GM18870 (cell line): ENCODE results near the gene PERM1.

Experiments used
- ATAC-seq: cut with Tn5 transposase; IDR thresholded peaks from one replicate; pipeline ENCODE4 v1.9.1; 2021; ENCODE audit warnings: moderate library complexity; ENCODE audit not compliant: unreplicated experiment

The PERM1 gene

DNA sequence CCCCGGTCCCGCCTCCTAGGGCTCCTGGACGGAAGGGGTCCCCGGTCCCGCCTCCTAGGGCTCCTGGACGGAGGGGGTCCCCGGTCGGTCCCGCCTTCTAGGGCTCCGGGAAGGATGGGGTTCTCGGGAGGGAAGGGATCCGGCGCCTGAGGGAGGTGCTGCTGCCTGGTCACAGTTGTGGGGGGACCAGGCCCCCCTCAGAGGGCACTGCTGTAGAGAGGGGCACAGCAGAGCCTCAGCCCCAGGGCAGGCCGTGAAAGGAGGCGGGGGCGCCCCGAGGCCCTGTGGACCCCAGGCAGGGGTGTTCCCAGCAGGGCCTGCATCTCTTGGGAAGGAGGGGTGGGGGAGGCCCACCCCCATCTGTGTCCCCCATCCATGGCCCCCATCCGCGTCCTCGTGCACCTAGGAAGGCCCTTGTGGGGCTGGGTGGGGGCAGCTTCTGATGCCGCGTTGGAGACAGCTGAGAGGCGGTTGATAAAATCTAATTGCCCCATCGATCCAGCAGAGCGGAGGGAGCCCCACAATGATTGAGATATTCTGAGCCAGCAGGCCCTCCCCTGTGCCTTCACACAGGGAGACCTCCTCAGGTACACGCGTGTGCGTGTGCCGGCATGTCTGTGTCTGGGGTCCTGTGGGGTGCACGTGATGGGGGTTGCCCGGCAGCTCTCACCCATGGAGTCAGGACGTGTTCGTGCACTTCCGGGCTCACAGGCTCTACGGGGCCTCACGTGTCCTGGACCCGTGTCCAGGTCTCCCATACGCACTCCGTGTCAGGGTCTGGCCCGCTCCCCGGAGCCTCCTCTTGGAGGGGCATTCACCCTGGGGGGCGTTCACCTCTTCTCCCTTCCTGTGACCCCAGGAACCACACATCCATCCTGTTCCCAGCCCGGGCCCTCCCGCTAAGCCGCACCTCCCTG lies 45.3 kb downstream of the PERM1 start:
- no peak for ATAC-seq

GRCh38 chr1:935751-936231 lies 46.1 kb downstream of the PERM1 start:
- ATAC-seq, result no peak

- ATAC-seq, result no peak
These were observed 46.7 kb downstream of the PERM1 start for GRCh38 chr1:934991-935750.

- no peak for ATAC-seq
These were observed 48.3 kb downstream of the PERM1 start for GRCh38 chr1:933603-933940.

- ATAC-seq, result no peak
These were observed 48.9 kb downstream of the PERM1 start for GRCh38 chr1:932776-933602.

DNA sequence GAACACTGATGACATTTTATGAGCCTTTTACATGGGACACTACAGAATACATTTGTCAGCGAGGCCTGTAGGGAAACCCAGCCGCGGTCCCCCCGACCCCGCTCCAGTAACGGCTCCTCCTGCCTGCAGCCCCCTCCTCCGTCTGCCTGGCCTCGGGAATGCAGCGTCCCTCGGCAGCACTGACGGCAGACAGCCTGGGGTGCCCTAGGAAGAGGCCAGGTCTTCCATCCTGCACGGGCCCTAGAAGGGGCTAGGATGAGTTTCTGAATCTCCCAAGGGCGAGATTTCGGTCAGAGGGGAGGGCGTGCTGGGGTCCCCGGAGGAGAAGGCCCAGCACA lies 49.8 kb downstream of the PERM1 start:
- no peak for ATAC-seq

GRCh38 chr1:931380-932172 lies 50.3 kb downstream of the PERM1 start:
- ATAC-seq, result no peak

GRCh38 chr1:930633-931138 lies 51.2 kb downstream of the PERM1 start:
- no peak for ATAC-seq

- no peak for ATAC-seq
These were observed 51.9 kb downstream of the PERM1 start for GRCh38 chr1:929712-930632.

DNA sequence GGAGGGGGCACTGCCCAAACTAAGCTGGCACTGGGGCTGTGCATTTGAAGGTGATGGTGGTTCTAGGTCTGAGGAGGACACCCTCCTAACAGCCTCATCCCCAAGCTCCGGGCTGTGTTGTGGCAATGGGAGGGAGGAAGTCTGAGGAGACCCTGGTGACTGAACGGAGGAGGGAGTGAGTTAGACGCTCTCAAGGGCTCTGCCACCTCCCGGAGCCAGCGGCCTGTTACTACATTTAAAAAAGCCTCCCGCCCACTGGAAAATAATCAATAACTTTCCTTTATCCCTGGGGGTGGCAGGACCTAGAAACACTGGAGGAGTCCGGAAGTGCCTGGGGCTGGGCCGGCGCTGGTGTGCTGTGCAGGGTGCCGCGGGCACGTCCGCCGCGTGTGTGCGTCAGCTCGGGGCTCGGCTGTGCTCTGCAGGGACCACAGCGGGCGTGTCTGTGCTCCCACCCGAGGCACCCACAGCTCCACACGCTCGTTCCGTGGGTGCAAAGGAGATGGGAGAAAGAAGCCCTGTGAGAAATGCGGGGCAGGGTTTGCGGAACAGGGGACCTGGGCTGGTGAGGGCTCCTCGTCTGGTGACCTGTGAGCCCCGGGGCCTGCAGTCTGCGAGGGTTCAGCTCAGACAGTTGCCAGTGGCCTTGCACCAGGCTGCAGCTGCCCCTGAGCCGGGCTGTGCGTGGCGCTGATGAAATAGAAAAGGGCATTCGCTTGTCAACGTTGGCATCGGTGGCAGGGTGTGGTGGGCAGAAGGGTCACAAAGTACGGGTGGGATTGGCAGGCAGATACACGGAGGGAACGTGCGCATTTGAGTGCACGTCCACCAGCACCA lies 52.9 kb downstream of the PERM1 start:
- ATAC-seq, result no peak

GRCh38 chr1:927748-928147 lies 54.1 kb downstream of the PERM1 start:
- no peak for ATAC-seq

DNA sequence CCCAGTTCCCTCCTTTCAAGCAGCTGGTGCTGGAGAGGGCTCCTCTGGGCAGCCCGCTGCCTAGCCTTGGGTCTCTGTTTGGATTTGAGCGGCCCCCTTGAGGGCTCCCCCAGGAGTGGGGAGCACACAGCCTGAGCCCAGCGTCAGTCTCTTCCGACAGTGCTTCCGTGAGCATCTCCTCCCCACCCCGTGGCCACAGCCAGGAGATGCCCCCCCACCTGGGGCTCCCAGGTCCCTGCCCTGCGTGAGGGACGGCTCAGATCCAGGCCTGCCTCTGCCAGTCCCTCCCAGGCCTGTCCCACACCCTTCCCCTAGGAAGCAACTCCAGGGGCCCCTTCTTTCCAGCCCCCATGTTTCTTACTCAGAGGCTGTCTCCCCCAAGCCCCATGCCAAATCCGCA lies 54.7 kb downstream of the PERM1 start:
- no peak for ATAC-seq

DNA sequence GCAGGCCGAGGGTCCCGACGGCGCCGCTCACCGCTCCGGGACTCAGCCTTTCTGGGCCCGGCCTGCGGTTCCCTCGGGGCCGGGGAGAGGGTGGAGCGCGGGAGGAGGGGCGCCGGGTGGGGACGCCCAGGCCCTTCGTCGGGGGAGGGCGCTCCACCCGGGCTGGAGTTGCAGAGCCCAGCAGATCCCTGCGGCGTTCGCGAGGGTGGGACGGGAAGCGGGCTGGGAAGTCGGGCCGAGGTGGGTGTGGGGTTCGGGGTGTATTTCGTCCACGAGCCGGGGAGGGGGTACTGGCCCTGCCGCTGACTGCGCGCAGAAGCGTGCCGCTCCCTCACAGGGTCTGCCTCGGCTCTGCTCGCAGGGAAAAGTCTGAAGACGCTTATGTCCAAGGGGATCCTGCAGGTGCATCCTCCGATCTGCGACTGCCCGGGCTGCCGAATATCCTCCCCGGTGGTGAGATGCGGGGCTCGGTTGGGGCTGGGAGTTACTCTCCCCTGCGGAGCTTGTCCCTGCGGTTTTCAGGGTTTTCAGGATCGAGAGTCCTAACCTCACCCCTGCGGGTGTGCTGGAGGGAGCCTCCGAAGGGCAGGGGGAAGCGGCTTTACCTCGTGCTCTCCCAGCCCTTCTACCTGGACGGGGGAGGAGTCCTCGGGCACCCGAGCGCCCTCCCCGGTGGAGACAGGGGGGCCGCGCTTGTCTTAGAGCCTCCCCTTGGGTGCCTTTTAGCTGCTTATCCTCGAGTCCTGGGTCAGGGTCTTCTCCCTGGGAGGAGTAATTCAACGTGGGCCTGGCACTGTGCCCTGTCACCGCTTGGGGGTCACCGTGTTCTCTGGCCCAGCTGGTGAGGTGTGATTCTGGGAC lies 56.1 kb downstream of the PERM1 start:
- ATAC-seq, result no peak
